NCI-H82 treated with DMSO at 0.1 percent for 48 hours (cell line): ENCODE data around the gene ABCB1.

Experiments
- DNase-seq: peaks from one replicate; lab custom pipeline; 2025; ENCODE audit not compliant: unreplicated experiment; lab: John Stamatoyannopoulos, UW

ABCB1 gene

GRCh38 chr7:87517136-87517815 lies 83.4 kb downstream of the ABCB1 start:
- DNase-seq: no peak

- DNase-seq: no peak
These were observed 86.8 kb downstream of the ABCB1 start for GRCh38 chr7:87513735-87514335.

- DNase-seq: no peak
These were observed 87.8 kb downstream of the ABCB1 start for GRCh38 chr7:87512906-87513305.

GRCh38 chr7:87511510-87511909 lies 89.2 kb downstream of the ABCB1 start:
- no peak for DNase-seq

- no peak for DNase-seq
These were observed 90.2 kb downstream of the ABCB1 start for GRCh38 chr7:87510411-87510875.

GRCh38 chr7:87507446-87507845 lies 93.2 kb downstream of the ABCB1 start:
- DNase-seq: peak; percentile 60

GRCh38 chr7:87506246-87507180 lies 94.2 kb downstream of the ABCB1 start:
- DNase-seq: no peak

- no peak for DNase-seq
These were observed 95.0 kb downstream of the ABCB1 start for GRCh38 chr7:87505557-87506245.

GRCh38 chr7:87505122-87505521 lies 95.6 kb downstream of the ABCB1 start:
- DNase-seq: no peak

- DNase-seq: no peak
These were observed 101.2 kb downstream of the ABCB1 start for GRCh38 chr7:87499494-87499893.

- no peak for DNase-seq
These were observed 101.8 kb downstream of the ABCB1 start for GRCh38 chr7:87498893-87499292.

GRCh38 chr7:87497482-87497881 lies 103.2 kb downstream of the ABCB1 start:
- DNase-seq: no peak

- DNase-seq: no peak
These were observed 105.3 kb downstream of the ABCB1 start for GRCh38 chr7:87495366-87495765.

- no peak for DNase-seq
These were observed 106.2 kb downstream of the ABCB1 start for GRCh38 chr7:87494454-87494853.

GRCh38 chr7:87483131-87483530 lies 117.6 kb downstream of the ABCB1 start:
- no peak for DNase-seq

GRCh38 chr7:87482115-87482514 lies 118.6 kb downstream of the ABCB1 start:
- DNase-seq: no peak

- no peak for DNase-seq
These were observed 120.3 kb downstream of the ABCB1 start for GRCh38 chr7:87480386-87480785.

- DNase-seq: no peak
These were observed 120.7 kb downstream of the ABCB1 start for GRCh38 chr7:87479951-87480350.

- DNase-seq: no peak
These were observed 124.5 kb downstream of the ABCB1 start for GRCh38 chr7:87476179-87476557.

GRCh38 chr7:87475359-87476178 lies 125.1 kb downstream of the ABCB1 start, which contains the start of gene ABCB4:
ABCB4 (minus strand) TSS chr7:87475680; CDS start chr7:87475465, 215 bp downstream.
- no peak for DNase-seq
